HG03159 (cell line): ENCODE results near the gene CCIN.
"Not testable (repeated sequence)": the region's sequence is repeated elsewhere in the genome, so short reads cannot be mapped to it uniquely, and the experiment has no call there.

Experiments
- ATAC-seq: cut with Tn5 transposase; IDR thresholded peaks from one replicate; pipeline ENCODE4 v1.9.1; 2021; ENCODE audit warnings: mild to moderate bottlenecking, moderate library complexity; ENCODE audit not compliant: unreplicated experiment

The CCIN gene

GRCh38 chr9:36158122-36158521, 11.1 kb upstream of the CCIN start:
- ATAC-seq = no peak

- no peak for ATAC-seq
These were observed 10.3 kb upstream of the CCIN start for GRCh38 chr9:36158917-36159316.

GRCh38 chr9:36159509-36159908, 9.7 kb upstream of the CCIN start:
- ATAC-seq = not testable (repeated sequence)

GRCh38 chr9:36160126-36160525, 9.1 kb upstream of the CCIN start:
- ATAC-seq = not testable (repeated sequence)

GRCh38 chr9:36161187-36161586, 8.0 kb upstream of the CCIN start:
- no peak for ATAC-seq

- ATAC-seq = no peak
These were observed 6.9 kb upstream of the CCIN start for GRCh38 chr9:36162211-36162738.

- ATAC-seq = no peak
These were observed 6.0 kb upstream of the CCIN start for GRCh38 chr9:36163049-36163785.

GRCh38 chr9:36163786-36164170, 5.4 kb upstream of the CCIN start:
- no peak for ATAC-seq

GRCh38 chr9:36164372-36164771, 4.8 kb upstream of the CCIN start:
- ATAC-seq = no peak

- ATAC-seq = no peak
These were observed 4.2 kb upstream of the CCIN start for GRCh38 chr9:36164989-36165388.

- no peak for ATAC-seq
These were observed 3.4 kb upstream of the CCIN start for GRCh38 chr9:36165826-36166167.

- ATAC-seq = peak; percentile 85
These were observed 2.8 kb upstream of the CCIN start for GRCh38 chr9:36166168-36166927.

- ATAC-seq = no peak
These were observed 520 bp downstream of the CCIN start for GRCh38 chr9:36169708-36170107.

GRCh38 chr9:36170531-36170930, 1.3 kb downstream of the CCIN start:
- ATAC-seq = no peak

- no peak for ATAC-seq
These were observed 4.7 kb downstream of the CCIN start for GRCh38 chr9:36173861-36174260.

GRCh38 chr9:36174271-36174670, 5.1 kb downstream of the CCIN start:
- ATAC-seq = no peak

GRCh38 chr9:36174731-36175130, 5.5 kb downstream of the CCIN start:
- no peak for ATAC-seq

- ATAC-seq = not testable (repeated sequence)
These were observed 6.0 kb downstream of the CCIN start for GRCh38 chr9:36175209-36175608.

GRCh38 chr9:36176496-36176895, 7.3 kb downstream of the CCIN start:
- not testable (repeated sequence) for ATAC-seq

GRCh38 chr9:36177571-36177970, 8.4 kb downstream of the CCIN start:
- no peak for ATAC-seq

GRCh38 chr9:36180243-36180642, 11.1 kb downstream of the CCIN start:
- ATAC-seq = not testable (repeated sequence)

- no peak for ATAC-seq
These were observed 18.2 kb downstream of the CCIN start for GRCh38 chr9:36187414-36187813.
